GM19463 (cell line): ENCODE results near the gene PDK2.

ENCODE experiments used
- ATAC-seq: cut with Tn5 transposase; IDR thresholded peaks from one replicate; pipeline ENCODE4 v1.9.1; 2021; ENCODE audit warnings: mild to moderate bottlenecking, moderate library complexity; ENCODE audit not compliant: unreplicated experiment

Gene PDK2

GRCh38 chr17:50099003-50099402 lies 3.9 kb downstream of the PDK2 start:
- ATAC-seq, result no peak

DNA sequence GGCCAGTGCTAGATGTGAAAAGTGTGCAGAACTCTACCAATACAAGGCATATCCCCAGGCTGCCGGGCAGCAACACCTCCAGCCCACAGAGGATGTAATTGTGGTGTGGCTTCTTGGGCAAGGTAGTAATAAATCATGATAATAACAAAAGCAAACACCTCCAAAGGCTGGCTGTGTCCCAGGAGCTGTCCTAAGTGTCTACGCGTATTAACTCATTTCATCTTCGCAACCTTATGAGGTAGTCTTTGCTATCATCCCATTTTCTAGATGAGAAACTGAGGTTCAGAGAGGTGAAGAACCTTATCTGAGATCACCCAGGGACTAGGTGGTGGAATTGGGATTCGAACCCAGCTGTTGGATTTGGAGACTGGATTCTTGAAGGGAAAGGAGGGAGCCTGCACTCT lies 5.3 kb downstream of the PDK2 start:
- ATAC-seq, result no peak

DNA sequence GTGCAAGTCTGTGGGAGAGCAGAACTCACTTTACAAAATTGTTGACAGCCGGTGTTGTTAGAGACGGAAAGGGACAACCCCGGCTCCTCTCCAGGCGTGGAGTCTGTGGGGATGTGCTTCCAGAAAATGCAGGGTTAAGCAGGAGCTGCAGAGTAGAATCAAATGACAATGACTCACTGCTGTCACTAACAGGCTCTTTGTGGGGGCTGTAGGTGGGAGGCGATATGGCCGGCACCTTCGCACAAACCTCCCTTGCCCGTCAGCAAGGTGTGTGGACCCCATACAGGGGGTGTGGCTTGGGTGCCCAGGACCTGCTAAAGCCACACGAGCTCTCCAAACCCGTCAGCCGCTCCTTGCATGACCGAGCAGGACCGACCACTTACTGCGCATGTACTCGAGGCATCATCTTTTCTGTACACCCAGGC lies 5.8 kb downstream of the PDK2 start:
- ATAC-seq, result no peak

GRCh38 chr17:50101346-50102163 lies 6.4 kb downstream of the PDK2 start:
- ATAC-seq, result no peak

DNA sequence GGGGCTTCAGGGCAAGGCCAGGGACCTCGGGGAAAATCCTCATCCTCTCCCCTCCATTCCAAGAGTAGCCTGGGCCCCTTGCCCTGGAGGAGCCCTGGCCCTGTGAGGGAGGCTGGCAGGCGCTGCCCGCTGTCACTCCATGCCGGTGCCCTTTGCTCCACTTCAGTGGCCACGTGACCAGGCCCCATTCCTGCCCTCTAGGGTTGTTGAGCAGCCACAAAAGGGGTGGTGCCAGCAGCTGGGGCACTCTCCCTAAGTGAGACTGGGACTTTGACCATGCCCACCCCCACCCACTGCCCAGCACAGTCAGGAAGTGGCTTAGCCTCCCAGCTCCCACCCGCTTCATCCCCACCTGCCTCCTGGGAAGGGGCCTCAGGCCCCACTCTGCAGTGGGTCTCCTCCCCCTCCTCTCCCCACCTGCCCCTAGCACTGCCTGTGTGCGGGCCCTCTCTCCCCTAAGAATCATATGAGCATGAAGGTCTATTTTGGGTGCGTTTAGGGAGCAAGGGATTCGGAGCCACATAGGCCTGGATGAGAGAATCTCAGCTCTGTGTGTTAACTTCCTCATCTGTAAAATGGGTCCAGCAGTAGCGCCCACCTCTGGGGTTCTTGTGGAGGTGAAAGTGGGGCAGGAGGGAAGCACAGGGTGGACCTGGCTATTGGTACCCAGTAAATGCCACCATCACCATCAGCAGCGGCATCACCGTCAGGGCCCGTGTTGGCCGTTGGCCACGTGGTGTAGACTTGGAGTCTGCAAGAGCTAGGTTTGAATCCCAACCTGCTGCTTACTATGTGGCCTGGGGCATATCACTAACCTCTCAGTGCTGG lies 7.2 kb downstream of the PDK2 start:
- ATAC-seq, result no peak

DNA sequence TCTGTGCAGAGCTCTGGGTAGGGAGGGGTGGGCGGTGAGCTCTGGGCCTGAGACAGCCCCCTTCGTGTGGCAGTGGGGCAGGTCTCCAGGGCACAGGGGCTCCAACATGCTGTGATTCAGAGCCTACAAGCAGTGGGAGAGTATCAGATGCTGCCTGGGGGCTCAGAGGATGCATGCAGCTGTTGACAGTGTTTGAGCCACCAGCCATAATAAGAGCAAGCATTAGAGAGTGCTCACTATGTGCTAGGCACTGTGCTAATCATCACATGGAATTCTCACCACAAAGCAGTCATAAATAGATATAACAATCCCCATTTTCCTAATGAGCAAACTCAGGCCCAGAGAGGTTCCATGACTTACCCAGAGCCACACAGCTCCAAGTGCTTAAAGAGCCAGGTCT lies 8.1 kb downstream of the PDK2 start:
- no peak for ATAC-seq

- ATAC-seq, result no peak
Measured at GRCh38 chr17:50103941-50104340, 8.8 kb downstream of the PDK2 start.

DNA sequence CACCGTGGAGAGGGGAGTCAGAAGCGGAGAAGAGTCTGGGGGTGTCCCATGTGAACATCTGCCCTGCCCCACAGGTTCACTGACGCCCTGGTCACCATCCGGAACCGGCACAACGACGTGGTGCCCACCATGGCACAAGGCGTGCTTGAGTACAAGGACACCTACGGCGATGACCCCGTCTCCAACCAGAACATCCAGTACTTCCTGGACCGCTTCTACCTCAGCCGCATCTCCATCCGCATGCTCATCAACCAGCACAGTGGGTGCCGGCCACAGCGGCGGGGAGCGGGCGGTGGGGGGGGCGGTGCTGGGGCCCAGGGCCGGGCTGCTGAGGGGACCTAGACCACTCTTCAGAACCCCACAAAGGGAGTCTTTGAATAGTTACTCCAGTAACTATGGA lies 10.7 kb downstream of the PDK2 start:
- ATAC-seq, result no peak

DNA sequence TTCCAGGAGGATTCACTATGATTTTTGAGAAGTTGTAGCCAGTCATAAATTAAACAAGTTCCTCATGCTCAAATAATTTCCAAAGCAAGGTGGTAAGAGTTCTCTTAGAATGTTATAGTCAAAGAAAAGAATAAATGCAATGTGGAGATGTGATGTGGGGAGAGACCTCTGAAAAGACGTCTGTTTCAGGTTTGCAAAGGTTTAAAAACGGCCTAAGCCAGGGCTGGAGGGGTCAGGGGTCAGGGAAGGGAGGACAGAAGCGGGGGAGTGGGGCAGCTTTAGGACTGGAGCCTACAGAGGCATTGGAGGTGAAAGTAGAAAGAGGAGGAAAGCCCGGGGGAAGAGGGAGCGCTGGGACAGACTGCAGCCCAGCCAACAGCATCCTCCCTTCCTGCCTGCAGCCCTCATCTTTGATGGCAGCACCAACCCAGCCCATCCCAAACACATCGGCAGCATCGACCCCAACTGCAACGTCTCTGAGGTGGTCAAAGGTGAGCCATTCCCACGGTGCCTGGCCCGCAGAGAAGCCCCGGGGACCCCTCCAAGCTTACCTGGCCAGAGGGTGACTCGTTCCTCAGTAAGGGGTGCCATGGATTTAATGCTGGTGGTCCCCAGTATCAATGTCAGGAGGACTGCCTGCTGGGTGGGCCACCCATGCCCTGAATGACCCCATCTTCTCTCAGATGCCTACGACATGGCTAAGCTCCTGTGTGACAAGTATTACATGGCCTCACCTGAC lies 11.4 kb downstream of the PDK2 start:
- no peak for ATAC-seq

DNA sequence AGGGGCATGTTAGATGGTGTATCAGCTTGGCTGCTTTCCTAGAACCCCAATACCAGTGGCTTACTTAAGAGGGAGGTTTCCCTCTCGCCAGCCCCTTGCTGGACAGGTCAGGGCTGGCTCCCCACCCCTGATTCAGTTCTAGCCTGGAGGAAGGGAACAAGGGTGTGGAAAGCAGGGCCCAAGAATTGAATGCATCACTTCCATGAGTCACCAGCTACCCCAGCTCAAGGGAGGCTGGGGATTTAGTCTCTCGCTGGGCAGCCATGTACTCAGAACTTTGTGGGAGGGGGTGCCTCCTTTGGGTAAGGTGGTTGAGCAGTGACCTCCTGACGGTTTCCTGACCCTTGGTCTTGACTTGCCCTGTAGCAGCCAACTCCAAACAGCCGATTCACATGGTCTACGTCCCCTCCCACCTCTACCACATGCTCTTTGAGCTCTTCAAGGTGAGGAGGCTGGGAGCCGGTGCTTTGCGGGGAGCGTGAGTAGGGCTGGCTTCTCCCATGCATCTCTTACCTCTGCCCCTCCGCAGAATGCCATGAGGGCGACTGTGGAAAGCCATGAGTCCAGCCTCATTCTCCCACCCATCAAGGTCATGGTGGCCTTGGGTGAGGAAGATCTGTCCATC lies 12.8 kb downstream of the PDK2 start:
- no peak for ATAC-seq

GRCh38 chr17:50108556-50108955 lies 13.4 kb downstream of the PDK2 start:
- ATAC-seq, result no peak

DNA sequence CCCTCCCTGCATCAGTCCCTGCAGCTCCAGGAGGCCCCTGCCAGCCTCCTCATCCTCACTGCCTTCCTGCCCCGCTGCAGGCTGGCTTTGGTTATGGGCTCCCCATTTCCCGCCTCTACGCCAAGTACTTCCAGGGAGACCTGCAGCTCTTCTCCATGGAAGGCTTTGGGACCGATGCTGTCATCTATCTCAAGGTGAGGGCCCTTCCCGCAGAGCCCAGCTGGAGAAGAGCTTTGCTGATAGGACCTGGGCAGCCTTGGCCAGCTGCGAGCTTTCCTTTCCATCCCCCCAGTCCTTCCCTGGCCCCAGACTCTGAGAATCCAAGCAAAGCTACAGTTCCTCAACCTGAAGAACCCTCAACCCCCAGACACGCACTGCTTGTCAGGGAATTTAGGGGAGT lies 14.1 kb downstream of the PDK2 start:
- no peak for ATAC-seq

DNA sequence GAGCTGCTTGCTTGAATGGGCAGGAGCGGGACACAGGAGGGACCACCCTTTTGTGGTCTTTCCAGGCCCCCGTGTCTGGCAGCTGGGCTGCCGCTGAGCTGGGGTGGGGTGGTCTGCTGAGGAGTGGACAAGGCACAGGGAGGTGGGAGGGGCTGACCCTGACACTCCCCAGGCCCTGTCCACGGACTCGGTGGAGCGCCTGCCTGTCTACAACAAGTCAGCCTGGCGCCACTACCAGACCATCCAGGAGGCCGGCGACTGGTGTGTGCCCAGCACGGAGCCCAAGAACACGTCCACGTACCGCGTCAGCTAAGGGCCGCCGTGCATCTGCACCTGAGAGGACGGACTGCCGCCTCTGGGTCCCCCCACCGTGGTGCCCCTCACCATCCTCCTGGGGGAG lies 14.6 kb downstream of the PDK2 start:
- no peak for ATAC-seq

GRCh38 chr17:50110591-50111349 lies 15.6 kb downstream of the PDK2 start:
- ATAC-seq, result no peak

DNA sequence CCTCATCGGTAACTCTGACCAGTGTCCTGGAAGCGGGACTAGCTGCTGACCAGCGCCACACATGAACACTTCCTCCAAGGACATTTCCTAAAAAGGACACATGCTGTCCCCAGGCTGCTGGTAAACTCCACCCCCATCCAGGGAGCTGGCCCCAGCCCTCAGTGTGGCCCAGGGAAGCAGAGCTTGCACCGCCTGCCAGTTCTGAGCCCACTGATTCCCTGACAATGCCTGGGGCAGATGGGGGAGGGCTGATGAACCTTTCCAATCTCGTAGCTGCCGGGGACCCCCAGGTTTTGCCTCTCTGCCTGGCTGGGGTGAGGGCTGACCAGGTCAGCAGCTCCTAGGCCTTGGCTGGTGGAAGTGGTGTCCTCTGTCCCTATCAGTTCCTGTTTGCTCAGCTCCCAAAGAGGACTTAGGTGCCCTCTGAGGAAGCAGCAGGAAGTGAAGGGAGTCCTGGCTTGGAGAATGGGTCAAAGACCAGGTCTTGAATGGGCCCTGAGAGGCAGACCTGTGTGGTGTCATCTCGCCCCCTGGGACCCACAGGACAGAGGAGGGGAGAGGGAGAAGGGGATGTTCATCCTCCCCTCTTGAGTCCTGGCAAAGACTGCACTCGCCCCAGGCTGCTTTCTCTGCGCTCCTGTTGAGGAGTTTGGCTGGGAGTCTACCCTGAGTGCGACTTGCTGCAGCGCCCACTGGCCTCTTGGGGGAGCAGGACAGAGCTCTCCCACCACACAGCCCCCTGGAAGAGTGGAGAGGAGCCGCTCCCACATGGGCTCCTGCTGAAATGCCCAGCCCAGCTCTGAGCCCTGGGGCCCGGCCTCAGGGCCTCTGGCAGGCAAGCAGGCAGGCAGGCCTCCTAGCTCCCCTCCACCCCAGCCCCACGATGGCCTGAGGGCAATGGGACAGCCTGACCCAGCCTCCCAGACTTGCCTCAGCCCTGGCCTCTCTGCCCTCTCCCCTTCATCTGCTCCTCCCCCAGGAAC lies 16.8 kb downstream of the PDK2 start:
- no peak for ATAC-seq

DNA sequence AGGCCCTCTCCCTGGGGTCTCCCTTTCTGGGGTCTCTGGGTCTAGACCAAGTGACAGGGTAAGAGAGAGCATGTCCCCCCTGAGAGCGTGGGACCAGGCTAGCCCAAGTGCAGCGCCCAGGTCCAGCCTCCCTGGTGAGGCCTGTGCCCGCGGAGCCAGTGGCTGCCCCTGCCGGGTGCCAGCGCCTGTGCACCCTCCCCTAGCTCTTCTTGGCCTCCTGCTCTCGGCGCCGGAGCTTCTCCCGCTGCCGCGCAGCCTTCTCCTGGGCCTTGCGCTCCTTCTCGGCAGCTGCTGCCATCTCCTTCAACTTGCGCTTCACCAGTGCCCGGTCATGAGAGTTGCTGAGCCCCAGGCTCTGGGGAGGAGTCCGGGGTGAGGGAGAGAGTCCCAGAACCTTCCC lies 17.5 kb downstream of the PDK2 start:
- no peak for ATAC-seq

DNA sequence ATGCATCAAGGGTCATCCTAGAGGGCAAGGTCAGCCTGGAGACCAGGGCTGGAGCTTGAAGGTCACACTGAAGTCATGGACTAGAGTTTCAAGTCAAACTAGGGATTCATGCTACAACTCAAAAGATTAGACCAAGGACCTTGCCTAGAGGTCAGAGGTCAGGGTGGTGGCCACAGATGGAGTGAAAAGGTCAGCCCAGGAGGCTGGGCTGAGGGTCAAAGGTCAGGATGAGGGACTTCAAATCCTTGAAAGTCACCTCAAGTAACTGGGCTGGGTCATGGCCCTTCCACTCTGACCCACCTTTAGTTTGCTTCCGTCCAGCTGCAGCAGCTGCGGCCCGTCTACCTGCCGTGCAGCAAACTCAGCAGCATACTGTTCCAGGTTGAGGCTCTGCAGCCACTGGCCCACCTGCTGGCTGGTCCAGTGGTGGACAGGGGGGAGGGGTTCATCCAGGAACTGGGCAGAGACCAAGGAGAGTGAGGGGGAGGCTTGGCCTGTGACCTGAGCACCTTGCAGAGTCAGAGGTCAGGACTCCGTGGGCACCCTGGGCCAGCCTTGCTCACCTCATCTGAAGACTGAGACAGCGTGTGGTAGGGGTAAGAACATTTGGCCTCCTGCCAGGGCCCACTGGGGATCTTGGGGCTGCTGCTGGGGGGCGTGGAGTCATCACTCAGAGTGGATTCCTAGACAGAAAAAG lies 18.6 kb downstream of the PDK2 start:
- ATAC-seq, result no peak

DNA sequence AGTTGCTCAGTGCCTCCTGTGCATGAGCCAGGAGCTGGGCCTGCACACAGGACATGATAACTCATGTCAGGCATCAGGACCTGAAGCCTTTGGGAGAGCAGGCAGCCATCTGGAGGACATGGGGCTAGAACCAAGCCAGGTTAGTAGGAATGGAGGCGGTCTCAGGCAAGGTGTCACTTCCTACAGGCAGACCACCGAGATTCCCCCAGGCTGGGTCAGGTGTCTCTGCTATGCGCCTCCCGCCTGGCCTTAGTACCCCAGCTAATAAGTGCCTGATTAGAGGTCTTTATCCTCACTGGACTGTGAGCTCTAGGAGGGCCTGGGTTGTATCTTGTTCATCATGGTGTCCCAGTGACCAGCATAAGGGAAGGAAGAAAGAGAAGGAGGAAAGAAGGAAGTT lies 19.2 kb downstream of the PDK2 start:
- no peak for ATAC-seq
